LHCN-M2 (cell line): ENCODE results near the gene CLASP2. TPM values are rescaled to one million over a fixed set of nuclear protein-coding genes. Genes with fewer than 3 reads are reported as not detected.
"Not testable (repeated sequence)": the region's sequence is repeated elsewhere in the genome, so short reads cannot be mapped to it uniquely, and the experiment has no call there.

Experiments used
- DNase-seq: peaks from one replicate; pipeline ENCODE4 v3.0.0-alpha.2; 2012; ENCODE audit warnings: low read depth
- total RNA-seq: library from RNA; depleted of rRNA; stranded (reverse); fragments of >200 nt; gene quantifications from 2 replicates; pipeline ENCODE4 v1.2.3, GENCODE V29; 2014

The CLASP2 gene
- total RNA-seq, 1 experiment from 2014 or later, result 52.0 TPM

GRCh38 chr3:33687406-33688010 lies 30.5 kb downstream of the CLASP2 start:
- peak; percentile 50 for DNase-seq

- no peak for DNase-seq
Measured at GRCh38 chr3:33682770-33683169, 35.3 kb downstream of the CLASP2 start.

GRCh38 chr3:33681667-33682066 lies 36.4 kb downstream of the CLASP2 start:
- DNase-seq, result no peak

- no peak for DNase-seq
Measured at GRCh38 chr3:33678073-33678472, 40.0 kb downstream of the CLASP2 start.

- DNase-seq, result not testable (repeated sequence)
Measured at GRCh38 chr3:33673436-33673835, 44.6 kb downstream of the CLASP2 start.

- DNase-seq, result no peak
Measured at GRCh38 chr3:33668618-33669017, 49.4 kb downstream of the CLASP2 start.

GRCh38 chr3:33665294-33665693 lies 52.8 kb downstream of the CLASP2 start:
- no peak for DNase-seq

GRCh38 chr3:33664195-33664594 lies 53.9 kb downstream of the CLASP2 start:
- DNase-seq, result peak; percentile 83

- peak; percentile 13 for DNase-seq
Measured at GRCh38 chr3:33663042-33663441, 55.0 kb downstream of the CLASP2 start.

GRCh38 chr3:33659856-33660434 lies 58.1 kb downstream of the CLASP2 start:
- no peak for DNase-seq

- peak; percentile 91 for DNase-seq
Measured at GRCh38 chr3:33658991-33659848, 58.8 kb downstream of the CLASP2 start.

GRCh38 chr3:33658621-33658990 lies 59.4 kb downstream of the CLASP2 start:
- no peak for DNase-seq

- no peak for DNase-seq
Measured at GRCh38 chr3:33658039-33658438, 60.0 kb downstream of the CLASP2 start.

GRCh38 chr3:33652736-33653135 lies 65.3 kb downstream of the CLASP2 start:
- DNase-seq, result peak; percentile 52

GRCh38 chr3:33651101-33651500 lies 67.0 kb downstream of the CLASP2 start:
- DNase-seq, result not testable (repeated sequence)

GRCh38 chr3:33650495-33650894 lies 67.6 kb downstream of the CLASP2 start:
- DNase-seq, result no peak

GRCh38 chr3:33648793-33649192 lies 69.3 kb downstream of the CLASP2 start:
- DNase-seq, result no peak

GRCh38 chr3:33646406-33646805 lies 71.6 kb downstream of the CLASP2 start:
- DNase-seq, result no peak

- DNase-seq, result no peak
Measured at GRCh38 chr3:33645060-33645647, 72.9 kb downstream of the CLASP2 start.

GRCh38 chr3:33644582-33644981 lies 73.5 kb downstream of the CLASP2 start:
- DNase-seq, result no peak

GRCh38 chr3:33642806-33643205 lies 75.2 kb downstream of the CLASP2 start:
- no peak for DNase-seq

- DNase-seq, result no peak
Measured at GRCh38 chr3:33639889-33640288, 78.2 kb downstream of the CLASP2 start.
